NCI-H345 treated with DMSO at 0.1 percent for 48 hours (cell line): ENCODE data around the gene CCDC116.
"Not testable (repeated sequence)": the region's sequence is repeated elsewhere in the genome, so short reads cannot be mapped to it uniquely, and the experiment has no call there.

Experiments used
- DNase-seq: peaks from one replicate; lab custom pipeline; 2025; ENCODE audit not compliant: unreplicated experiment; lab: John Stamatoyannopoulos, UW

CCDC116 gene

GRCh38 chr22:21632237-21632895 lies at the start of gene CCDC116:
Gene CCDC116, plus strand, starts transcription at chr22:21632760. Its CDS starts 422 bp downstream, at chr22:21633182.
- no peak for DNase-seq

- DNase-seq, result no peak
These were observed 49.5 kb upstream of the CCDC116 start for GRCh38 chr22:21582801-21583740.

GRCh38 chr22:21585389-21585788 lies 47.2 kb upstream of the CCDC116 start:
- DNase-seq, result no peak

GRCh38 chr22:21587803-21588611 lies 44.6 kb upstream of the CCDC116 start:
- DNase-seq, result no peak

GRCh38 chr22:21589396-21589795 lies 43.2 kb upstream of the CCDC116 start:
- DNase-seq, result no peak

- DNase-seq, result no peak
These were observed 41.5 kb upstream of the CCDC116 start for GRCh38 chr22:21590809-21591641.

- no peak for DNase-seq
These were observed 40.9 kb upstream of the CCDC116 start for GRCh38 chr22:21591695-21592094.

- no peak for DNase-seq
These were observed 40.1 kb upstream of the CCDC116 start for GRCh38 chr22:21592422-21592821.

- no peak for DNase-seq
These were observed 38.9 kb upstream of the CCDC116 start for GRCh38 chr22:21593406-21594232.

GRCh38 chr22:21594865-21595452 lies 37.6 kb upstream of the CCDC116 start:
- DNase-seq, result no peak

GRCh38 chr22:21596356-21597135 lies 36.0 kb upstream of the CCDC116 start:
- DNase-seq, result not testable (repeated sequence)

GRCh38 chr22:21598302-21598701 lies 34.3 kb upstream of the CCDC116 start:
- DNase-seq, result no peak

GRCh38 chr22:21599053-21599893 lies 33.3 kb upstream of the CCDC116 start:
- no peak for DNase-seq

- no peak for DNase-seq
These were observed 30.0 kb upstream of the CCDC116 start for GRCh38 chr22:21602579-21602978.

- no peak for DNase-seq
These were observed 28.6 kb upstream of the CCDC116 start for GRCh38 chr22:21603973-21604372.

- DNase-seq, result no peak
These were observed 26.5 kb upstream of the CCDC116 start for GRCh38 chr22:21605887-21606564.

- no peak for DNase-seq
These were observed 25.8 kb upstream of the CCDC116 start for GRCh38 chr22:21606775-21607174.
